ENCODE measurements around the gene BCO2. TPM values are rescaled to one million over a fixed set of nuclear protein-coding genes. Genes with fewer than 3 reads are reported as not detected.

BCO2 gene
- total and polyA plus RNA-seq, 2 experiments from 2014 or later: 0.63 to 1.1 TPM

- H3K27me3 Mint-ChIP-seq (ENCODE audit: insufficient read depth, low read depth, poor library complexity): peaks cover 4% of the 10 kb centered on the region
- H3K27me3 ChIP-seq (ENCODE audit: insufficient read depth): no peaks in the 10 kb centered on the region
- H3K79me2 ChIP-seq (replicated peaks; ENCODE audit: insufficient read depth): no peaks in the 10 kb centered on the region
- no peak overlapping the region for H3K27ac Mint-ChIP-seq
- no peak overlapping the region for H3K27ac ChIP-seq (ENCODE audit: low read depth)
- H3K36me3 Mint-ChIP-seq (ENCODE audit: low read depth): no peaks in the 10 kb centered on the region
- H2AFZ ChIP-seq: no peak overlapping the region
- H3F3A ChIP-seq (replicated peaks; ENCODE audit: low read depth): no peaks in the 10 kb centered on the region
- DNase-seq (ENCODE audit: low spot score): no peak
- H3K4me1 Mint-ChIP-seq: no peaks in the 10 kb centered on the region
- H3K4me2 ChIP-seq: no peak overlapping the region
- no peak for TF ChIP-seq JUNB (IDR thresholded peaks at IDR 0.05; ENCODE audit: unreplicated experiment)
- no peak for TF ChIP-seq ZNF462 (CRISPR knock-in tag; IDR thresholded peaks at IDR 0.05)
- TF ChIP-seq POLR2AphosphoS5 (IDR thresholded peaks at IDR 0.05; ENCODE audit: low read depth): no peak
- no peak for TF ChIP-seq NANOG (IDR thresholded peaks at IDR 0.05; ENCODE audit: borderline replicate concordance)
- no peak for TF ChIP-seq CREB1 (CRISPR knock-in tag; IDR thresholded peaks at IDR 0.05; ENCODE audit: low read depth)
- no peak for TF ChIP-seq ZNF331 (CRISPR knock-in tag; IDR thresholded peaks at IDR 0.05; ENCODE audit: low read depth)
- TF ChIP-seq STAT1 (IDR thresholded peaks at IDR 0.05; ENCODE audit: unreplicated experiment): no peak
- no peak for TF ChIP-seq ZNF114 (CRISPR knock-in tag; IDR thresholded peaks at IDR 0.05)
- no peak for TF ChIP-seq ETS1 (IDR thresholded peaks at IDR 0.05)
- no peak for TF ChIP-seq EZH2 (IDR thresholded peaks at IDR 0.05; ENCODE audit: low read depth, unreplicated experiment)
- TF ChIP-seq EZH2phosphoT487 (IDR thresholded peaks at IDR 0.05; ENCODE audit: unreplicated experiment): no peak
- no peak for TF ChIP-seq REST (IDR thresholded peaks at IDR 0.05; ENCODE audit: unreplicated experiment)
- no peak for TF ChIP-seq CTCF (conservative IDR thresholded peaks at IDR 0.05; ENCODE audit: low read depth in 2 of 2)
- no peak overlapping the region for H3K4me3 Mint-ChIP-seq
- no peak for ATAC-seq
- H3K4me1 ChIP-seq (ENCODE audit: insufficient read depth): no peaks in the 10 kb centered on the region
- no peaks in the 10 kb centered on the region for H3K9me3 Mint-ChIP-seq
- H3K9me2 ChIP-seq (ENCODE audit: insufficient read depth): no peaks in the 10 kb centered on the region
- H4K20me1 ChIP-seq (replicated peaks; ENCODE audit: insufficient read depth): peaks cover 3% of the 10 kb centered on the region; the same call in 1 of the 2 replicates
- H3K4me3 ChIP-seq: no peak overlapping the region
- H3K36me3 ChIP-seq (ENCODE audit: insufficient read depth): no peaks in the 10 kb centered on the region
Measured at GRCh38 chr11:112195951-112196351, 20.6 kb downstream of the BCO2 start.

Data from GM23338 (cell line).